ENCODE measurements around the gene PGLYRP2. TPM values are rescaled to one million over a fixed set of nuclear protein-coding genes. Genes with fewer than 3 reads are reported as not detected.
A peak's percentile ranks its signal among the peaks of the same experiment; 100 is the strongest.

The PGLYRP2 gene
- total and polyA plus RNA-seq, 9 of the 15 experiments (the other 6 are each of a cell fraction or from before 2014, with no cell fraction given), result not detected

DNA sequence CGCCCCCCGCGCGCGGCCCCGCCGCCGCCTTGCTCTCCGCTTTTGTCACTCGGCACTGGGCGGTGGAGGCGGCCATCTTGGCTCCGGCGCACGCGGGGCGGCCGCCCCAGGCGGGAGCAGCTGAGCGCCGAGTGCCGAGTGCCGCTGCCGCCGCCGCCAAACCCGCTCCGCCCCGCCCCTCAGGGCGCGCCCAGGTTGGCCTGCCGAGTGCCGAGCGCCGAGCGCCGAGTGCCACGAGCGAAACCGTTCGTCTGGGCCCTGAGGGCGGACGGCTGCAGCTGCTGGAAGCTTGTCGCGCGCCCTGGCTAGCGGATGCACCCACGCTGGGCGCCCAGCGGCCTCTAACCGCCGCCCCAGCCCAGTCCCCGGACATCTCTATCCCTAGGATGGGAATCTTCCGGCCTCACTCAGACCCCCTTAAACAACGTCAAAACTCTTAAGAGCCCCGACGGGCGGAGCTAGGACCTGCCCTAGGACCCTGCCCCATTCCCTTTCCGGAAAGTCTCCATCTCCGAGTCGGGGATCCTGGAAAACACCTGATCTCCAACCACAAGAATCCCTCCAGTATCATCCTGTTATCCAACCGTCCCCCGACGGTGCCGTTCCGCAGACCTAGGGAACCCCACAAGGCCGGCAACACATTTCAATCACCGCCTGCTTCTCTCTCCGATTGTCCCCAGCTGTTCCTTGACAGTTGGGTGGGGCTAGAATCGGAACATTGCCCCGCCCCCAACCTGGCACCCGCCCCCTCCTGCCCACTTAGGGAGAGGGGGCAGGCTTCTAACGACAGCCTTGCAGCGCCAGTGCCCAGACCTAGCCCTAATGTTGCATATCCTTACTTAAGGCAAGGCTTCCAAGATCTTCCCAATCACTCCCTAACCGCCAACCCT is 46.4 kb downstream of the PGLYRP2 start (continued):
- no peak for TF ChIP-seq ZNF77 (CRISPR knock-in tag; IDR thresholded peaks at IDR 0.05)
- no peak for TF ChIP-seq COPS2 (conservative IDR thresholded peaks at IDR 0.05)
- TF ChIP-seq ETS2 (tag; IDR thresholded peaks at IDR 0.05; ENCODE audit: borderline replicate concordance, poor library complexity, severe bottlenecking), result no peak
- TF ChIP-seq PHB2 (IDR thresholded peaks at IDR 0.05; ENCODE audit: low read depth), result no peak
- TF ChIP-seq ADNP (tag; IDR thresholded peaks at IDR 0.05), result no peak
- no peak for TF ChIP-seq POLR3A (IDR thresholded peaks at IDR 0.05; ENCODE audit: borderline replicate concordance, extremely low read depth, insufficient read depth, insufficient read length)
- TF ChIP-seq, protein P1, sequence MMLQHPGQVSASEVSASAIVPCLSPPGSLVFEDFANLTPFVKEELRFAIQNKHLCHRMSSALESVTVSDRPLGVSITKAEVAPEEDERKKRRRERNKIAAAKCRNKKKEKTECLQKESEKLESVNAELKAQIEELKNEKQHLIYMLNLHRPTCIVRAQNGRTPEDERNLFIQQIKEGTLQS (IDR thresholded peaks at IDR 0.05), result no peak
- TF ChIP-seq, protein P1 (CRISPR knock-in tag; conservative IDR thresholded peaks at IDR 0.05), result 0 out of 2 replicates have a peak, but pooled peaks have one; percentile 27
- no peak for TF ChIP-seq ZNF23 (CRISPR knock-in tag; IDR thresholded peaks at IDR 0.05)
- TF ChIP-seq NFE2L1 (tag; IDR thresholded peaks at IDR 0.05; ENCODE audit: borderline replicate concordance, low read depth), result no peak
- 0 out of 2 replicates have a peak, but pooled peaks have one; percentile 23 for TF ChIP-seq EP300 (IDR thresholded peaks at IDR 0.05; ENCODE audit: low read length)
- TF ChIP-seq ZNF3 (CRISPR knock-in tag; IDR thresholded peaks at IDR 0.05), result no peak
- TF ChIP-seq CBX2 (IDR thresholded peaks at IDR 0.05; ENCODE audit: insufficient read depth, low read length, poor library complexity, severe bottlenecking), result no peak
- no peak for TF ChIP-seq CBX8 (IDR thresholded peaks at IDR 0.05; ENCODE audit: borderline replicate concordance, extremely low read depth, low read depth, low read length, poor library complexity, severe bottlenecking)
- TF ChIP-seq ATF2 (CRISPR knock-in tag; IDR thresholded peaks at IDR 0.05), result no peak
- no peak for TF ChIP-seq CLOCK (CRISPR knock-in tag; IDR thresholded peaks at IDR 0.05; ENCODE audit: borderline replicate concordance)
- no peak for TF ChIP-seq SMARCC2 (IDR thresholded peaks at IDR 0.05; ENCODE audit: low read depth)
- no peak for TF ChIP-seq MCM3 (IDR thresholded peaks at IDR 0.05)
- TF ChIP-seq ZNF41 (CRISPR knock-in tag; conservative IDR thresholded peaks at IDR 0.05), result no peak
- peak; percentile 71 for TF ChIP-seq BHLHE40 (IDR thresholded peaks at IDR 0.05; ENCODE audit: low read length)
- TF ChIP-seq, protein P2, sequence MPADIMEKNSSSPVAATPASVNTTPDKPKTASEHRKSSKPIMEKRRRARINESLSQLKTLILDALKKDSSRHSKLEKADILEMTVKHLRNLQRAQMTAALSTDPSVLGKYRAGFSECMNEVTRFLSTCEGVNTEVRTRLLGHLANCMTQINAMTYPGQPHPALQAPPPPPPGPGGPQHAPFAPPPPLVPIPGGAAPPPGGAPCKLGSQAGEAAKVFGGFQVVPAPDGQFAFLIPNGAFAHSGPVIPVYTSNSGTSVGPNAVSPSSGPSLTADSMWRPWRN (IDR thresholded peaks at IDR 0.05; ENCODE audit: low read depth), result no peak
- TF ChIP-seq ZNF589 (CRISPR knock-in tag; IDR thresholded peaks at IDR 0.05; ENCODE audit: low read depth), result no peak
- TF ChIP-seq ZZZ3 (IDR thresholded peaks at IDR 0.05), result no peak
